ENCODE measurements around the gene CPNE4.
A peak's percentile ranks its signal among the peaks of the same experiment; 100 is the strongest.

CPNE4 gene

DNA sequence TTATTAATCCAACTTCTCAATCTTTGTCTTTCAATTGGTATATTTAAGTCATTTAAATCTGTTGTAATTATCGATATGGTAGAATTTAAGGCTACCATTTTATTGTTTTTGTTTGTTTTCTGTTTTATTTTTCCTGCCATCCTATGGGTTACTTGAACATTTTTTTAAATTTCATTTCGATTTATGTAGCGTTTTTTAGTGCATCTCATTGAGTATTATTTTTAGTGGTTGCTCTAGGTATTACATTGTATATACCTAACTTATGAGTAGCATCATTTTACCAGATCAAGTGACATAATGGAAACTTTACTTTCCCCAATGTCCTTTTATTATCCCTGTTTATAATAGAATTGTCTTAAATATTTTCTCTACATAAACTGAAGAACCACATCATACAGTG, 284.6 kb downstream of the CPNE4 start:
- Mint-ChIP-seq H3K36me3 (ENCODE audit: low read depth) (no peaks in the 10 kb centered on the region), H3K27me3 (peaks cover 15% of the 10 kb centered on the region), H3K27ac (no peak overlapping the region), H3K9me3 (no peaks in the 10 kb centered on the region), H3K4me3 (no peak overlapping the region), H3K4me1 (no peaks in the 10 kb centered on the region)
- DNase-seq = no peak
- ATAC-seq = no peak

DNA sequence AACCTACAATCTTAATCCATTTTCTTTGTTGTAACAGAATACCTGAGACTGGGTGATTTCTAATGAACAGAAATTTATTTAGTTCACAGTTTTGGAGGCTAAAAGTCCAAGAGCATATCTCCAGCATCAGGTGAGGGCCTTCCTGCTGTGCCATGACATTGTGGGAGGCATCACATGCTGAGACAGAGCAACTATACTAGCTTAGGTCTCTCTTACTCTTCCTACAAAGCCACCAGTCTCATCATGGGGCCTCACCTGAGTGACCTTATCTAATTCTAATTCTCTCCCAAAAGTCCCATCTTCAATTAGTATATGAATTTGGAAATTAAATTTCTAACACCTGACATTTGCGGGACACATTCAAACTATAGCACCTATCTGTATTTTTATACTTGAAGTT, 285.0 kb downstream of the CPNE4 start:
- peaks cover 15% of the 10 kb centered on the region for H3K27me3 Mint-ChIP-seq
- H3K36me3 Mint-ChIP-seq (ENCODE audit: low read depth) = no peaks in the 10 kb centered on the region
- no peak overlapping the region for H3K4me3 Mint-ChIP-seq

DNA sequence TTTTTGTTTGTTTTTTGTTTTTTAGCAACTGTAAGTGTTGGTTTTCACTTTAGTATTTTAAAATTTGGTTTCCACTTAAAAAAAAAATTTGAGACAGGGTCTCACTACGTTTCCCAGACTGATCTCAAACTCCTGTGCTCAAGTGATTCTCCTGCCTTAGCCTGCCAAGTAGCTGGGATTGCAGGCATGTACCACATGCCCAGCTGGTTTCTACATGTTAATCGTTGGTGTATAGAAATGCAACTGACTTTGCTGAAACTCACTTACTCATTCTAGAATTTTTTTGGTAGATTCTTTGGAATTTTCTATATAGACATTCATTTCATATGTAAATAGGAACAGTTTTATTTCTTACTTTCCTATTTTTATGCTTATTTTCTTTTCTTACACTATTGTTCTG, 287.3 kb downstream of the CPNE4 start:
- ATAC-seq (no peak), DNase-seq (no peak)
- Mint-ChIP-seq H3K27ac (no peak overlapping the region), H3K4me1 (no peaks in the 10 kb centered on the region), H3K27me3 (peaks cover 12% of the 10 kb centered on the region), H3K9me3 (no peaks in the 10 kb centered on the region), H3K36me3 (ENCODE audit: low read depth) (no peaks in the 10 kb centered on the region), H3K4me3 (no peak overlapping the region)

More for the DNA sequence above, 285.0 kb downstream of the CPNE4 start:
- no peak for ATAC-seq
- Mint-ChIP-seq H3K27ac (no peak overlapping the region), H3K9me3 (no peaks in the 10 kb centered on the region), H3K4me1 (no peaks in the 10 kb centered on the region)
- no peak for DNase-seq

DNA sequence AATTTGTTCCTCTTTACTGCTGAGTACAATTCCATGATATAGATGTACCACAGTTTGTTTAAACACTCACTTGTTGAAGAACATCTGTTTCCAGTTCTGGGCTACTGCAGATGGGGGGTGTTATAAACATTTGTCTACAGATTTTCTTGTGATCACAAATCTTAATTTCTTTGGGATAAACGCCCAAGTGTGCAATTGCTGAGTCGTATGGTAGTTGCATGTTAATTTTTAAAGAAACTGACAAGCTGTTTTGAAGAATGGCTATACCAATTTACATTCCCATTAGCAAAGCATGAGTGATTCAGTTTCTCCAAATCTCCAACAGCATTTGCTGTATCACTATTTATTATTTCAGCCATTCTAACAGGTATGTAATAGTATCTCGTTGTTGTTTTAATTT, 290.0 kb downstream of the CPNE4 start:
- no peak for DNase-seq
- no peak overlapping the region for H3K4me3 Mint-ChIP-seq
- peaks cover 9% of the 10 kb centered on the region for H3K27me3 Mint-ChIP-seq
- H3K4me1 Mint-ChIP-seq = no peaks in the 10 kb centered on the region
- H3K9me3 Mint-ChIP-seq = no peaks in the 10 kb centered on the region
- ATAC-seq = no peak
- no peak overlapping the region for H3K27ac Mint-ChIP-seq
- H3K36me3 Mint-ChIP-seq (ENCODE audit: low read depth) = no peaks in the 10 kb centered on the region

DNA sequence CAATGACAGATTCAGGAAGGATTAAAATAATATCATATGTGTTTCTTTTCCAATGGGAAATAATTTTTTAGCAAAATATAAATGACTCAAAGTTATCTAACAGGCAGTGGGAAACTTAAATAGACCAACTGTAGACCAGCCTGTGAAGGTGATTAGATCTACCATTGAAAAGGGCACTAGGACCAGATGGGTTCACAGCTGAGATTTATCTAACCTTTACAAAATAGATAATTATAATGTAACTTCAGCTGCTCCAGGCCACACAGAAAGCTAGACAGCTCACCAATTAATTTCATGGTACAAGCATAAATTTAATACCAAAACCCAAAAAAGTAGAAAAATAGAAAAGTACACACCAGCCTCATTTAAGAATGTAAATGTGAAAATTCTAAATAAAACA, 291.7 kb downstream of the CPNE4 start:
- no peak overlapping the region for H3K4me3 Mint-ChIP-seq
- no peak for DNase-seq
- H3K4me1 Mint-ChIP-seq = no peaks in the 10 kb centered on the region
- peaks cover 15% of the 10 kb centered on the region for H3K27me3 Mint-ChIP-seq
- no peak for ATAC-seq
- H3K9me3 Mint-ChIP-seq = no peaks in the 10 kb centered on the region
- no peak overlapping the region for H3K27ac Mint-ChIP-seq
- no peaks in the 10 kb centered on the region for H3K36me3 Mint-ChIP-seq (ENCODE audit: low read depth)

DNA sequence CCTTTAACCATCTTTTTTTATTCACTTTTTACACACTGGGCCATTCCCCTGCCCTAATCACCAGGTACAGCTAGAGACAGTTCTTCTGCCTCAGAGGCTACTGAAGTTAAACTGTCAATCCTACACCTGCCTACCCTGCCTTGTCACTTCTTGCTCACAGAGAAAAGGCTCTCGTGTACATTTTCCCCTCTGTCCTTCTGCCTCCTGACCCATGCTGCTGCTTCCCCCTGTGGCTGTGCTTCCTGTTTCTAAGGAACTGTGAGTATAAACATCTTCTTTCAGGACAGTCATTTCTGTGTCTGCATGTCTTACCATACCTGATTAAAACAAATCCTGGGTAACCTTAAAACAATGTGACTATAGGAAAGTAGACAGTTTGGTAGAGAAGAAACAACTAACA, 295.6 kb downstream of the CPNE4 start:
- Mint-ChIP-seq H3K27me3 (peaks cover 12% of the 10 kb centered on the region), H3K27ac (no peak overlapping the region), H3K4me1 (no peaks in the 10 kb centered on the region), H3K9me3 (no peaks in the 10 kb centered on the region), H3K4me3 (no peak overlapping the region), H3K36me3 (ENCODE audit: low read depth) (no peaks in the 10 kb centered on the region)
- ATAC-seq = no peak
- no peak for DNase-seq

DNA sequence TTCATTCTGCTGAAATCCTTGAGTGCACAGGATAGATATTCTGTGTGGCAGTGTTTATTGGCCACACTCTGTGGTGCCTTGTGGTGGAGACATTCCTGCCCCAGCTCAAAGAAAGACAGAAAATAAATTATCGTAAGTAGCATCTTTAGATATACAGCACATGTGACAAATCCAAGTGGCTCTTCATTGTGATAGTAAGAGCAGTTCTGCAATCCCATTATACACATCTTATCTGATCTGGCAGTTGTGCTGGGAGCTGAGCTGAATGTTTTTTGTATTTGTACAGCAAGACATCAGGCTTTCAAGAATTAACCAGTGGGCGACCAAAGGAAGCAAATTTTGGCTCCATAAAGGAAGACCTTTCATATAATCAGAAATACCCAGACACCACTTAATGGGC, 296.7 kb downstream of the CPNE4 start:
- no peaks in the 10 kb centered on the region for H3K36me3 Mint-ChIP-seq (ENCODE audit: low read depth)
- ATAC-seq (no peak), DNase-seq (no peak)
- H3K27ac Mint-ChIP-seq = no peak overlapping the region
- no peaks in the 10 kb centered on the region for H3K9me3 Mint-ChIP-seq
- peaks cover 12% of the 10 kb centered on the region for H3K27me3 Mint-ChIP-seq
- no peak overlapping the region for H3K4me3 Mint-ChIP-seq
- no peaks in the 10 kb centered on the region for H3K4me1 Mint-ChIP-seq

DNA sequence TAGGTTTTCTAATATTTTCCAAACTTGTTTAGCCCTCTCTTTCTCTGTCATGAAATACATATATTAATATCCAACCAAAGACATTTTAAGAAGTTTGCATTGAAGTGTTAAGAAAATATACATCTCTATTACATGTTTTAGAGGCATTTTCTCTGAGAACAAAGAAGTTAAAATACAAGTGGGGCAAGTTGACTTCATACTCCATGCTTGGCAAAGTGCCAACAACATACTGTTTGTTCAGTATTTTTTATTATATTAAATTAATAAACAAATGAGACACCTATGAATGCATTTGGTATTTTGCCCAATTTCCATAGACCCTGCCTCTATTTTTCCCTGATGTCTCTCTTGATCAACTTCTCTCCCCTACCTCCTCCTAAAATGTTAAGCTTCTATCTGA, 299.3 kb downstream of the CPNE4 start:
- Mint-ChIP-seq H3K27me3 (peaks cover 9% of the 10 kb centered on the region), H3K4me3 (no peak overlapping the region), H3K9me3 (no peaks in the 10 kb centered on the region), H3K27ac (no peak overlapping the region), H3K36me3 (ENCODE audit: low read depth) (no peaks in the 10 kb centered on the region), H3K4me1 (peaks cover 16% of the 10 kb centered on the region)
- DNase-seq = no peak
- no peak for ATAC-seq

DNA sequence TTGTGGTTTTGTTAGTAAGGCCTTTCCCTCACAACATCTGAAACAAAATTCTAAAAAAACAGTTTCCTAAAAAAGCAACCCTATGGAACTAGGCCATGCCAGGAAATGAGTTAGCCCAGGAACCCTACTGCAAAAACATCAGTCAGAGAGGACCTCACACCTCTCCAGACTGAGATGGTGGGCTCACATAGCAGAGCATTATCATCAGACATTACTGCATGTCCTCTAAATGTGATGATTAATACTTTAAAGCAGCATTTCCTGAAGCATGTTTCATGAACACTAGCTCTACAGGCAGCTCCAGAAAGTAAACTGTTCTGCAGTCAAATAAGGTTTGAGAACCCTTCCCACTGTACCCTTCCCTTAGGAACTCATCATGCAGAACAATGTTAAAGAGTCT, 299.7 kb downstream of the CPNE4 start:
- DNase-seq = no peak
- H3K27me3 Mint-ChIP-seq = peaks cover 5% of the 10 kb centered on the region
- H3K4me1 Mint-ChIP-seq = peaks cover 18% of the 10 kb centered on the region
- H3K9me3 Mint-ChIP-seq = no peaks in the 10 kb centered on the region
- no peak for ATAC-seq
- no peak overlapping the region for H3K27ac Mint-ChIP-seq
- H3K4me3 Mint-ChIP-seq = no peak overlapping the region
- H3K36me3 Mint-ChIP-seq (ENCODE audit: low read depth) = no peaks in the 10 kb centered on the region

DNA sequence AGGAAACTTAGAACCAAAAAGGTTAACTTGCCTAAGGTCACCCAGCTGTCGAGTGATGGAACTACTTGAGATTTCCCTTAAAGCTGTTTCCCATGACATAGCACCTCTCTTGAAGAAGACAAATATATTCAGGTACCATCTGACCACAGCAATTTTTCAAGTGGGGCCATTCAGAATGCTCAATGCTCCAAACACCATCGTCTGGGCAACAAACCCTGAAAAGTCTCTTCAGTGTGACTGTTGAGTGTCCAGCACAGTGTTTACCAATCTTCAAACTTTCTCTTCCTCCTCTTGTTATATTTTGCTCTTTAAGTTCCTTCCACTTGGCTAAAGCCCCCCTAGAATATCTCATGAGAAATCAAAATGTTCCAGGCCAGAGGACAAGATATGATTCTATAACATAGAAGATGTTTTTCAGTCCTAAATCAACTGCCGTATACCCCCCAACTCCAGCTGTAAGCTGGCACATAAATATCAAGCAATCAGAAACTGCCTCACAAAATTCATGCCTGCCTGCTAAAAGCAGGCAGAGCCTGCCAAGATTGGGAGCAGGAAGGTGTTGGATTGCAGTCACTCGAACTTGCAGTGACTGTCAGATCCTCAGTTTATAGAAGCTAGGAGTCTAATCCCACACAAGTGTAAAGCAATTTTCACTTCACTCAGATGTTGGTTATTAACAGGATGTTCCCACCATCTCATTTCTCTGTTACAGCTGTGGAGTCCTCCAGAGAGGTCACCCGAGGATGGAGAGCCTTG, 301.6 kb downstream of the CPNE4 start:
- peaks cover 18% of the 10 kb centered on the region for H3K4me1 Mint-ChIP-seq
- ATAC-seq = no peak
- no peak overlapping the region for H3K4me3 Mint-ChIP-seq
- DNase-seq = no peak
- no peaks in the 10 kb centered on the region for H3K9me3 Mint-ChIP-seq
- no peaks in the 10 kb centered on the region for H3K27me3 Mint-ChIP-seq
- H3K27ac Mint-ChIP-seq = no peak overlapping the region
- H3K36me3 Mint-ChIP-seq (ENCODE audit: low read depth) = no peaks in the 10 kb centered on the region

DNA sequence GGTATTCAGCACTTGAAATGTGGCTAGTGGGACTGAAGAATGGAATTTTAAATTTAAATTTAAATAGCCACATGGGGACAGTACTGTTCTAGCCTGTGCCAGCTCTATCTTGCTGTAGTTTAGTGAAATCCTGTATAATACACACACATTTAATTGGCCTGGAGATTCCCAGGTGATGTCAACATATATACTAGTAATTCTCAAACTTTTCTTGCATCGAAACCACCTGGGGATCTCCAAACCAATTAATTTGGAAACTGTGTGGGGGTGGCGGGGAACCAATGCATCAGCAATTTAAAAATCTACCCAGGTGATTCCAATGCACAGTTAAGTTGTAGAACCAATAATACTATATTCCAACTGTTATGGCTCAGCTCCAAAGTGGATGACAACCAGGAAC, 303.1 kb downstream of the CPNE4 start:
- peak; percentile 25 for DNase-seq
- Mint-ChIP-seq H3K4me1 (peaks cover 18% of the 10 kb centered on the region), H3K36me3 (ENCODE audit: low read depth) (no peaks in the 10 kb centered on the region), H3K9me3 (no peaks in the 10 kb centered on the region), H3K27me3 (no peaks in the 10 kb centered on the region), H3K27ac (no peak overlapping the region), H3K4me3 (no peak overlapping the region)
- ATAC-seq = peak; percentile 74

DNA sequence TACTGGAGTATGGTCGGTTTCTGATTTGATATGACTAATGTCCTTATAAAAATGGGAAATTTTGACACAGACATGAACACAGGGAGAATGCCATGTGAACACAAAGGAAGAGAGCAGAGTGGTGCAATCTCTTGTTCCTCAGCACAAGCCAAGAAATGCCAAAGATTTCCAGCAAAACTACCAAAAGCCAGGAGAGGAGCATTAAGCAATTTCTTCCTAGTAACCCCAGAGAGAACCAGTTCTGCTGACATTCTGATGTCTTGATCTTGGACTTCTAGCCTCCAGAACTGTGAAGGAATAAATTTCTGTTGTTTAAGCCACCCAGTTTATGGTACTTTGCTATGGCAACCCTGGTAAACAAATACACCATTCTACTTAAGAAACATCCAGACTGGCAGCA, 304.2 kb downstream of the CPNE4 start:
- Mint-ChIP-seq H3K4me3 (no peak overlapping the region), H3K27ac (no peak overlapping the region), H3K9me3 (no peaks in the 10 kb centered on the region)

DNA sequence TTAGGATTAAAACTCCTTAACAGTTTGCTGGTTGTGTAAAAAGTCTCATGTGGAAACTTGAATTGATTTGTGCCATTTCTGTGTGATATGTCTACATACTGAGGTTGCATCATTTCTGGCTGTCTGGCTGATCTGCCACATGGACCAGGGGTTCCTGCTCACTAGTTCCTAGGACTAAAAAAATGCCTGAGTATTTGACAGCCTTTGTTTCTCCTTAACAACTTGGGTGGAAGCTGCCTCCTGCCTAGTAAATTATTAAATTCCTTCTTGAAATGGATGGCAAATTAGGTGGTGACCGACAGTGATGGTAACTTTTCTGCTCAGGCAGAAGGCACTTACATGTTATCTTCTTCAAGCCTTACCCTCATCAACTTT, 305.2 kb downstream of the CPNE4 start:
- peaks cover 18% of the 10 kb centered on the region for H3K4me1 Mint-ChIP-seq
- no peak for ATAC-seq
- H3K9me3 Mint-ChIP-seq = no peaks in the 10 kb centered on the region
- no peak for DNase-seq
- no peak overlapping the region for H3K4me3 Mint-ChIP-seq
- H3K27me3 Mint-ChIP-seq = peaks cover 3% of the 10 kb centered on the region
- H3K36me3 Mint-ChIP-seq (ENCODE audit: low read depth) = no peaks in the 10 kb centered on the region
- no peak overlapping the region for H3K27ac Mint-ChIP-seq

More for the DNA sequence above, 304.2 kb downstream of the CPNE4 start:
- H3K27me3 Mint-ChIP-seq = peaks cover 3% of the 10 kb centered on the region
- DNase-seq = no peak
- peaks cover 18% of the 10 kb centered on the region for H3K4me1 Mint-ChIP-seq
- no peak for ATAC-seq
- no peaks in the 10 kb centered on the region for H3K36me3 Mint-ChIP-seq (ENCODE audit: low read depth)

DNA sequence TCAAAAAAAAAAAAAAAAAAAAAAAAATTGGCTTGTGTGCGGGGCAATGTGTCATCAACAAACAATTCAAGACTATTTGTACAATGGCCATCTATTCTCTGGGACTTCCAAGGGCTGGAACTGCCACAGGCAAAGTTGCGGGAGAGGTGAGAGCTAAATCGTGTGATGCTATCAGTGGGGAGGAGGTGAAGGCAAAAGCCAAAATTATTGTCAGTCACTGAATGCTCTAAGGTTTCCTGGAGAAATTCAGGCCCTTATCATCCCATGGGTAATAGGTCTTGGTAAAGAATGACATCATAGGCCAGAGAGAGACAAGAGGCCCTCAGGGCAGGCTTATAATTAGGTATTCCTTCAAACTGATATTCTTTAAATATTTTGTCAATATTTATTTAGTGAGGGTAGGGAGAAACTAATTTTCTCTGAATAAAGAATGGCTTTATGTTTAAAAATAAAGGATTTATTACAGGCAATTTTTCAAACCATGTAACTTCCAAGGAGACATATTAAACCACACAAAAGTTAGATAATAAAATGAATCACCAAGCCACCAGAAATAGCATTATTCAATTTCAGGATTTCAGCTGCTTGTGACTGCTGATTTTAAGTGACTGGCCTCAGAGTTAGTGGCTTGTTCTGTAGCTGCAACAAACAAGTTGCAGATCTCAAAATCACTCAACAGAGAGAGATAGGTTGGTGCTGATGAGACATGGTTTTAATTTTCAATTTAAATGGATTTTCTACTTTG, 305.7 kb downstream of the CPNE4 start:
- ATAC-seq (no peak), DNase-seq (no peak)
- Mint-ChIP-seq H3K4me3 (no peak overlapping the region), H3K27me3 (peaks cover 5% of the 10 kb centered on the region), H3K4me1 (peaks cover 18% of the 10 kb centered on the region), H3K36me3 (ENCODE audit: low read depth) (no peaks in the 10 kb centered on the region), H3K27ac (no peak overlapping the region), H3K9me3 (no peaks in the 10 kb centered on the region)

DNA sequence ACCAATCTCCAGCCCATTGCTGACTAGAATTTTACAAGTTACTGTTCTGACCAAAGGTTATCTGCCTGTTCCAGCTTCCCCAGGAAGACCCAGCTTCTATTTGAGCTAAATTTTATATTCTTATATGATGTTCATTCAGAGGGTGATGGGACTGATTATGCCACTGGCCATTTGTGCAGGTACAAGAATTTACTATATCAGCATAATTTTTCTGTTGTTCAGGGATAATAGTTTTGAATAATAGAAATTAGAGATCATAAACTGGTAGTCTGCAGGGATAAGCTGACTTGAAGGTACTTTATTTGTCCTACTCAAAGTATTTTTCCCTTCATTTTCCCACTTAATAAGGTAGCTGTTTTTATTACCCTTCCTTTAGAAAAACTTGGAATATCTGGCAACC, 309.4 kb downstream of the CPNE4 start:
- Mint-ChIP-seq H3K9me3 (no peaks in the 10 kb centered on the region), H3K4me1 (peaks cover under 1% of the 10 kb centered on the region), H3K27ac (no peak overlapping the region), H3K27me3 (peaks cover 9% of the 10 kb centered on the region), H3K36me3 (ENCODE audit: low read depth) (no peaks in the 10 kb centered on the region), H3K4me3 (no peak overlapping the region)
- DNase-seq (no peak), ATAC-seq (no peak)
